ENCODE data around the gene PNMA6A. TPM values are rescaled to one million over a fixed set of nuclear protein-coding genes. Genes with fewer than 3 reads are reported as not detected.
"Not testable (repeated sequence)": the region's sequence is repeated elsewhere in the genome, so short reads cannot be mapped to it uniquely, and the experiment has no call there.

The PNMA6A gene
- total and polyA plus RNA-seq, 2 of the 13 experiments (the other 11 are each of a cell fraction or from before 2014, with no cell fraction given): 0.11 to 0.66 TPM

DNA sequence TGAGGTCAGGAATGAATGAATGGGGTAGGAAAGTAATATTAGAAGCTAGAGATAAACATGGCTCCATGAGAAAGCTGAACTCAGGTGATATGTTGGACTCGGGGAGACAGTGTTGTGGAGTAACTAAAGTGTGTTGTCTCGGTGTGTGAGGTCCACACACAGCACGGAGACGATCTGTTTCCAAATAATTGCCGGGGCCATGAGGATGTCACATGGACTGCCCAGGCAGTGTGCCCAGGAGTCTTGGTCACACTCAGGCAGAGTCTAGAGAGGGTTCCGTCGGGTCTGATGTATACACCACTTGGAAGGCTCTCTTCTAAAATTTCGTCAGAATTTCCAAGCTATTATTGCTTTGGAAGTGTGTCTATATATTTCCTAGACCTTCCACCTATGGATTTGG, 48.0 kb downstream of the PNMA6A start:
- in situ Hi-C loops (cut with HindIII; ENCODE audit: extremely low pct_ligation_motif_present, low pct_unique_long_range_greater_than_20kb); CTCF ChIA-PET (ENCODE audit: low intra/inter-chr PET ratio, low total read pairs); H3K4me1 ChIP-seq (ENCODE audit: insufficient read depth, low read length); H3K27me3 ChIP-seq (ENCODE audit: control insufficient read depth in 1 of 2, insufficient read depth in 2 of 2, low read length in 2 of 2); POLR2A ChIA-PET; intact Hi-C loops (cut with micrococcal nuclease; ENCODE audit: unreplicated experiment); H3K4me2 ChIP-seq (ENCODE audit: low read depth, low read length); ATAC-seq; H2AFZ ChIP-seq (ENCODE audit: low read length); BruUV-seq (replicated peaks); H3K9ac ChIP-seq (ENCODE audit: insufficient read depth, low read depth, low read length); FAIRE-seq; H3K9me3 ChIP-seq (ENCODE audit: low read length); H3K27ac ChIP-seq (ENCODE audit: extremely low read length, insufficient read depth, low read length); H3K36me3 ChIP-seq (replicated peaks in 1 of 2; ENCODE audit: control insufficient read depth in 1 of 2, insufficient read depth in 2 of 2, low read length in 2 of 2); H3K4me3 ChIP-seq (replicated peaks in 1 of 3; ENCODE audit: insufficient read depth in 1 of 3, low read depth in 2 of 3, low read length in 3 of 3); H3K79me2 ChIP-seq (ENCODE audit: insufficient read depth, low read length); DNase-seq (ENCODE audit: low spot score); H4K20me1 ChIP-seq (ENCODE audit: insufficient read depth, low read length): not testable (repeated sequence)
- no CpG with 5 or more reads among the region's 8 CpGs for WGBS (ENCODE audit: low lambda C conversion rate)

DNA sequence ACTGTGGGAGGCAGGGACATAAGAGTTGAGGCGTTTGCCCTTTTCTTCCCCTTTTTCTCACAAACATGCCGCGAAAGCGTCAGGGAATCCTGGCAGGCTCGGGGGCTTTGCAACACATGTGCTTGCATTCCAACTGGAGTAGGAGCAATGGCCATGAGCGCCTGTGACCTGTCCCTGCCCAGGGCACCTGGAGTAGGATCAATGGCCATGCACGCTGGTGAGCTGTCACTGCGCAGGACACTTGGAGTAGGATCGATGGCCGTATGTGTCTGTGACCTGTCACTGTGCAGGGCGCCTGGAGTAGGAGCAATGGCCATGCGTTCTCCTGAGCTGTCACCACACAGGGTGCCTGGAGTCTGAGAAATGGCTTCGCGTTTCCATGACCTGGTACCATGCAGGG, 51.2 kb downstream of the PNMA6A start:
- FAIRE-seq; CTCF ChIA-PET (ENCODE audit: low intra/inter-chr PET ratio, low total read pairs): not testable (repeated sequence)

More for the DNA sequence above, 51.2 kb downstream of the PNMA6A start:
- BruUV-seq (replicated peaks); ATAC-seq; DNase-seq (ENCODE audit: low spot score); H3K79me2 ChIP-seq (ENCODE audit: insufficient read depth, low read length); in situ Hi-C loops (cut with HindIII; ENCODE audit: extremely low pct_ligation_motif_present, low pct_unique_long_range_greater_than_20kb); POLR2A ChIA-PET; H2AFZ ChIP-seq (ENCODE audit: low read length); H3K4me1 ChIP-seq (ENCODE audit: insufficient read depth, low read length); H3K27ac ChIP-seq (ENCODE audit: extremely low read length, insufficient read depth, low read length); H3K9me3 ChIP-seq (ENCODE audit: low read length); H4K20me1 ChIP-seq (ENCODE audit: insufficient read depth, low read length); H3K9ac ChIP-seq (ENCODE audit: insufficient read depth, low read depth, low read length); H3K36me3 ChIP-seq (replicated peaks in 1 of 2; ENCODE audit: control insufficient read depth in 1 of 2, insufficient read depth in 2 of 2, low read length in 2 of 2); H3K27me3 ChIP-seq (ENCODE audit: control insufficient read depth in 1 of 2, insufficient read depth in 2 of 2, low read length in 2 of 2); intact Hi-C loops (cut with micrococcal nuclease; ENCODE audit: unreplicated experiment); H3K4me3 ChIP-seq (replicated peaks in 1 of 3; ENCODE audit: insufficient read depth in 1 of 3, low read depth in 2 of 3, low read length in 3 of 3); H3K4me2 ChIP-seq (ENCODE audit: low read depth, low read length): not testable (repeated sequence)
- WGBS (ENCODE audit: low lambda C conversion rate): no CpG with 5 or more reads among the region's 14 CpGs

Small RNA genes within 50 kb of the gene (small RNA-seq; reads per million reads assigned to genes)
- gene AC243428.1 (ENCODE audit: insufficient read depth in 2 of 3, insufficient read length in 3 of 3, low read depth in 2 of 3, low replicate concordance in 1 of 3): 0 reads per million in 3 experiments

Other genes starting within 250 kb of the PNMA6A start
- 85.4 and 129 TPM in 2 replicates for gene CETN2, start 241.7 kb upstream of the PNMA6A start, total RNA-seq (2016; rRNA removed; fragmentation: Illumina TruSeq; extraction: Trizol)
- 13.1 and 17.2 TPM in 2 replicates for gene CETN2, start 241.7 kb upstream of the PNMA6A start, polyA plus RNA-seq (2011; rRNA removed)
- 47.6 and 49.3 TPM in 2 replicates for gene NSDHL, start 241.4 kb upstream of the PNMA6A start, total RNA-seq (2016; rRNA removed; fragmentation: Illumina TruSeq; extraction: Trizol)
- 26.2 and 35.9 TPM in 2 replicates for gene NSDHL, start 241.4 kb upstream of the PNMA6A start, polyA plus RNA-seq (2011; rRNA removed)
- gene ZNF185, start 174.4 kb upstream of the PNMA6A start, total RNA-seq (2016; rRNA removed; fragmentation: Illumina TruSeq; extraction: Trizol): 1.6 and 1.9 TPM in 2 replicates
- gene ZNF185, start 174.4 kb upstream of the PNMA6A start, polyA plus RNA-seq (2011; rRNA removed): 2.9 and 3.4 TPM in 2 replicates
- not detected in 2 replicates for gene PNMA5, start 78.3 kb upstream of the PNMA6A start, total RNA-seq (2016; rRNA removed; fragmentation: Illumina TruSeq; extraction: Trizol)
- gene PNMA5, start 78.3 kb upstream of the PNMA6A start, polyA plus RNA-seq (2011; rRNA removed): not detected in 2 replicates
- gene PNMA3, start 16.0 kb upstream of the PNMA6A start, total RNA-seq (2016; rRNA removed; fragmentation: Illumina TruSeq; extraction: Trizol): not detected in 2 replicates
- gene PNMA3, start 16.0 kb upstream of the PNMA6A start, polyA plus RNA-seq (2011; rRNA removed): not detected in 2 replicates
- gene MAGEA1, start 106.8 kb downstream of the PNMA6A start, total RNA-seq (2016; rRNA removed; fragmentation: Illumina TruSeq; extraction: Trizol): not detected in 2 replicates
- not detected in 2 replicates for gene MAGEA1, start 106.8 kb downstream of the PNMA6A start, polyA plus RNA-seq (2011; rRNA removed)
- not detected in 2 replicates for gene PNMA6F, start 249.3 kb downstream of the PNMA6A start, total RNA-seq (2016; rRNA removed; fragmentation: Illumina TruSeq; extraction: Trizol)
- gene PNMA6F, start 249.3 kb downstream of the PNMA6A start, polyA plus RNA-seq (2011; rRNA removed): not detected in 2 replicates